DMS153 (cell line): Measurements from ENCODE around the gene BEND4.
"Not testable (repeated sequence)": the region's sequence is repeated elsewhere in the genome, so short reads cannot be mapped to it uniquely, and the experiment has no call there.

ENCODE experiments used
- DNase-seq: peaks from one replicate; lab custom pipeline; 2025; lab: John Stamatoyannopoulos, UW

The BEND4 gene

GRCh38 chr4:42152507-42153504 lies at the start of gene BEND4:
Gene BEND4, minus strand, starts transcription at chr4:42152655. Its CDS starts 512 bp downstream, at chr4:42152143.
- DNase-seq, result no peak

DNA sequence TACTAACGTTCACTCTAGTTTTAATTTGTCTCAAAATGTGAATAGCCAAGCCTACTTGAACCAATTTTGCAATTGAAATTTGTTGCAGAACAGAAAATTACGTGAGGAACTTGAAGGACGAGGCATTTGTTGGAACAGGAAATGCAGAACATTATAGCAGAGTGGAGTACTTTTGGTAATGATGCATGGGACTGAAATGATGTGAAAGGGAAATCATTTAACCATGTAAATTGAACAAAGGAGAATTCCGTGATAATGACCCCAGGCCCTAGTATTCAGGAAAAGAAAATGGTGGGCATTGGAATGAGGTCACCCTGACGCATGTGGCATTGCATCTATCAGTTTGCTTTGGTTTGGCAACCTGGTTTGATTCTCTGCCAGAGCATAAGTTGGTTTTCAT lies 44.9 kb upstream of the BEND4 start:
- DNase-seq, result no peak

DNA sequence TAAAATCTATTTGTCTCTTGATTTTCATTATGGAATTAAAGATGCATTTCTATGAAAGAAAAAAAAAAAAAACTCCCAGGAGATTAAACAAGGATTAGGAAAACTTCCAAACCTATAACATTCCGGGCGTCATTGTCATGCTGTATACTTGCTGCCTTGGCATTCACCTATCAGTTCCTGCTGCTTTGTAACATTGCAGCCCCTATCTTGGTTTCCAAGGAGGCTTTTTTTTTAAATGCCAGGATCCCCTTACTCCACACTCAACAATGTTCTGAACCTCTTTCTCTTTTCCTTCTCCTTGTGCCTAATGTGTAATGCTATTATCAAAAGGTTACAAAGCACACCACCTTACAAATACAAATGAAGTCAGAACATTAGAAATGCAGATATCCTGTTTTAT lies 20.5 kb upstream of the BEND4 start:
- DNase-seq, result no peak

GRCh38 chr4:42172128-42172790 lies 19.8 kb upstream of the BEND4 start:
- no peak for DNase-seq

DNA sequence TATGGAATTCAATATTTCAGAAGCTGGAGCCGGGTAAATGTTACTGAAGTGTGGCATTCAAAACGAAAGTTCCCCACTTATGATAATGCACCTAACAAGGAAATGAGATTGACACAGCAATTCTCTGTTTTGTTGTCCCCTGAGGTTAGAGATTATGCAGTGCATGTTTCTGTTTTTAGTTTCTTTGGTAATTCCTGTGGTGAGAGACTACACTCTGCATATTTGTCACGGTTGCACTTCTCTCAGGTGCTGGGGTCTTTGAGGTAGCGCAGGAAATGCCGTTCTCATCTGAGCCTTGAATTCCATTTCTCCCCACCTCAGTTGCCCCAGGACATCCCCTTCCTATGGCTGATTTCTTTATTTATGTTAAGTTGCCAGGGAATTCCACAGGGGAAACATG lies 15.3 kb upstream of the BEND4 start:
- no peak for DNase-seq

GRCh38 chr4:42166186-42166585 lies 13.7 kb upstream of the BEND4 start:
- DNase-seq, result not testable (repeated sequence)

DNA sequence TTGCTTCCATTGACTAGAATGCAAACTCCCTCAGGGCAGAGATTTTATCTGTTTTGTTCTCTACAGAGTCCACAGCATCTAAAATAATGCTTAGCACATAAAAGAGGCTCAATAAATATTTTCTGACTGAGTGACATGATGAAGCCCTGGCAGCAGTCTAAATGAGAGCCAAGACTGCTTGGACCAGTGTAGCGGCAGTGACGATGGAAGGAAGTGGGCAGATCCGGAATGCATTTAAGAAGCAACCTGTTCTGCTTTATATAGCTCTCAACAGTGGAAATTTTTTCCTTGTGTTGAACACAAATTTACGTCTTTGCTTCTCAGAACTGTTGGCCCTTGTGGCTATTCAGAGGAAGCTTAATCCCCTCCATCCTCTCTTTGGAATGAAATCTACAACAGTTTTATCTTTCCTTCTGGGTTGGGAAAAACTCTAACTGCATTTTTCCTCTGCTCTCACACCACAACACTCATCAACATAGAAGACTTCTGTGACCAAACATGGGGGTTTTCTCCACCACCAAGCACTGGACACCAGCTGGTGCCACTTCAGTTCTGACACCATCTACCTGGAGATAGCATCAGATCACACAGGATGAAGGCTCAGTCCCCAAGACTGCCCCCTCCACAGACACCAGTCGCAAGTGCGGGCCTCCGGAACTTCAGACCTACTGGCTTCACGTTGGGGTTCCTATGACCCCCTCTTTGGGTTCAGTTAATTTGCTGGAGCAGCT lies 7.0 kb upstream of the BEND4 start:
- DNase-seq, result no peak

GRCh38 chr4:42151568-42152506 lies 618 bp downstream of the BEND4 start:
- DNase-seq, result no peak

DNA sequence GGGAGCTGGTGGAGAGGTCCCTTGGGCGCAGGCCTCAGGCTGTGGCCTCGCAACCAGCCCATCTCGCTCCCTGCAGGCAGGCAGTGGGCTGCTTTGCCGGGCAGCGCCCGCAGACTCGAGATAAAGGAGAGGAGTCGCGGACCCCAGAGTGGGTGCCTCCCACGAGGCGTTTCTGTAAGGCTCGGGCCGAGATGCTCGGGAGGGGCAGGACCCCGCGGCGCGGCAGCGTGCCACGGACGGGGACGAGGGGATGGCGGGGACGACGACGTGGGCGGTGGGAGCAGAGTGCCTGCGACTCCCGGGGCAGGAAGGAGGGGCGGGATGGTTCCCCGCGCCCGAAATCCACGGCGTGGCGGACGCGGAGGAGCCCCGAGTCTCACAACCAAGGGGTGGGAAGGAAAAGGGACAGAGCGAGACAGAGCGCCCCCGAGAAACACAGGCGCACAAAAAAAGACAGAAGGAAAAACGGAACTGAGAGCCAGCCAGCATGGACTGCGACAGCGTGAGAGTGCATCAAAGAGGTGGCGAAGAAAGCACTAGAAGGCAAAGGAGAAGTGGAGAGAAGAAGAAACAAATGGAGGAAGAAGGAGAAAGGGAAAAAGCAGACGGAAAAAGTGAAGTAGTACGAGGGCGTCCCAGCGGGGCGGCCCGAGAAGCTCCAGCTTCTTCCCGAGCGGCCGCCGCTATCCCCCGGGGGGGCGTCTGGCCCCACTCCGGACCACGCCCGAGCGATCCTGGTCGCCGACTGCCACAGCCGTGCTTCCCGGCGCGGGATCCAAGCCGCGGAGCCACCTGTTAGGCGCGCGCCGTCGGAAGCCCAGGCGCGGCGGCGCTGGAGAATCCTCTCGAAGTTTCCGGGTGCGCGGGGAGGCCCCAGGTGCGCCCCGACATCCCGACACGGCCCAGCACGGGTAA lies 1.5 kb downstream of the BEND4 start:
- no peak for DNase-seq

DNA sequence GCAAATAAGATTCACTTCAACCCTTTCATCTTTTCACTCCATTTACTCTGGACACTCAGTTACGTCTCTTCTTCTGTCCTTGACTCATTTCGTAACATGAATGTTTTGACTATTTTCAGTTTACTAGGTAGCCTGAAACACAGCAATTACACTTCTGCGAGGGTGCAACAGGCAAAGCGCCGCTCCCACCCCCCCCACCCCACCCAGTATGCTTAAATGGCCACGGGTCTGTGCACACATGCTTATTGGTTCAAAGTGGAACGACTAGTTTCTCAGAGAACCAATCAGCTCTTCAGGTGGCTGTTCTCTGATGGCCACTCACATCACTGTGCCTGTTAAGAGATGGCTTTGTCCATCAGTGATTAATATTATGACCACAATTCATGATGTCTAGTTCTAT lies 3.5 kb downstream of the BEND4 start:
- no peak for DNase-seq

- DNase-seq, result no peak
These were observed 4.0 kb downstream of the BEND4 start for GRCh38 chr4:42148425-42148824.

- DNase-seq, result no peak
These were observed 8.4 kb downstream of the BEND4 start for GRCh38 chr4:42144028-42144427.

DNA sequence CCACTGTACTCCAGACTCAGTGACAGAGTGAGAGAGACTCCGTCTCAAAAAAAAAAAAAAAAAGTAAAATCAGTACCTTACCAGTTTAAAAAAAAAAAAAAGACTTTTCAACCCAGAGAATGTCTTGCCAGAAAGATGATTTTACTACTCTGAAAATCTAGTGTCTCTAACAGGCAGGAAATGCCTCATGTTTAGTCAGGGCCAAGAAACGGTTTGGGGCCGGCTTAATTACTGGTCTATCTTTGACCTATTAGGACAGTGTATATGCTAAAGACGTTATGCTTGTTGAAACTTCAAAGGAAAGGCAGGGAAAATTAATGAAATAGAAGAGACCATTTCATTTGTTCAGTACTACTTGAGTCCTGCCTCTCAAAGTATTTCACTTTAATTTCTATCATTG lies 9.9 kb downstream of the BEND4 start:
- DNase-seq, result no peak

DNA sequence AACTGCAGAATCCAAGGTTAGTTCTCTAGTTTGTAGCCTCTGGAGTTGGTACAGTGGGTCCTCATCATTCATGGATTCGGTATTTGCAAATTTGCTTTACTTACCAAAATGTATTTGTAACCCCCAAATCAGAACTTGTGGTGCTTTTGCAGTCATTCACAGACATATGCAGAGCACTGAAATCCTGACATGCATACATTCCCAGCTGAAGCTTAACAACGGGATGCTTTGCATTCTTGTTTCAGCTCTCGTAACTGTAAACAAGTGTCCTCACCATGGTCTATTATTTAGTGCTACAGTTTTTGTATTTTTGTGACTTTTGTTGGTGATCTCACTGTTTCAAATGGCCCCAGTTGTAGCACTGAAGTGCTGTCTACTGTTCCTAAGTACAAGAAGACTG lies 16.1 kb downstream of the BEND4 start:
- DNase-seq, result no peak

DNA sequence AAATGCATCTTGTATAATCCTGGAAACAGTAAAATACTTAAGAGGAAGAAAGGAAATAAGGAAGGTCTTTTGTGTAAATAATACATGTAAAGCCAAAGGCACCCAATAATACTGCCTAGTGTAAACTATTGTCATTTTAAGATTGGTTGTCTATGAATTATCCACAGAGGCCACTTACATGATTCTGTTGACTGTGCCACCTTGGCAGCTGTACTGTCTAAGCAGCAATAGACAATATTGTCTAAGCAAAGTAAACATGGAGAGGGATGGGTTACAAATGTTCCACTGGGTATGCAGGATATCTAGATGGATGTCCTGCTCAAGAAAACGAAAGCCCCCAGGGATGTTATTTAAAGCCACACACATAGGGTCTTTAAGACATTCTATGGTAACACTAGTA lies 19.4 kb downstream of the BEND4 start:
- no peak for DNase-seq

DNA sequence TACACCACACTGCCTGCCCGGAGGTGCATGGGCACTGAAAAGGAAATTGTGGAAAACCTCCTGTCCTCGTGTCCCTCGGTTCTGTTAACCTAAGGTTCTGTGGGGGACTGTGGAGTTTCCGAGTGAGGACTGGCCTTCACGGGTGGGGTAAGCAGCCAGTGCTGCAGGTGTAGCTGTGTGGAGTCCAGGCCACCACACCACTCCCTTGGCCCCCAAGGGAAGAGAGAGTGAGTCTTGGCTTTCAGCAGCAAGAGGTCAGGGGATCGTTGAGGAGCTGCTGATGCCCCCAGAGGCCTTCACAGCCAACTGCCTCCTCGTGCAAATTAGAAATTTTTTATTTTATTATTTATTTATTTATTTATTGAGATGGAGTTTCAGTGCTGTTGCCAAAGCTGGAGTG lies 20.4 kb downstream of the BEND4 start:
- no peak for DNase-seq

DNA sequence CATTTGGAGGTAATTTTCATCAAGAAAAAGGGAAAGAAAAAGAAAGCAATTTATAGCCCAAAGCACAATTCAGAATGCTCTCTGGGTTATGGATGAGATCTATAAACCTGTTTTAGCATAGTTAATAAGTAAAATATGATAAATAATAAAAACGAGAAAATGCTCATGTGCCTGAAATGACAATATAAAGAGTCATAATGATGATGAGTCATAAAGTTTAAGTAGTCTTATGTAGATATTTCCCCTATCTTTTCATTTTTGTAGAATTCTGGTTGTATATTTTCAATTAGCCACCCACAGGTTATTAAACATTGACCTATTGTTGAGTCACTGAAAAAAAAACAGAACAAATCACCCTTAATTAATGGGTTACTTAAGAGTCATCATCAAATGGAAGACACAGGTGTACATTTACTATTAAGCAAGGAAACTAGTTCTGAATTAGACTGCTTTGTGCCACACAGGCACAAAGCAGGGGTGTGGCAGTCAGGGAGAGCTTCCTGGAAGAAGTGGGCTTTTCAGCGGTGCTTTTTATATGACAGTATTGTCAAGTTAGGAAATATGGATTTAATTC lies 29.3 kb downstream of the BEND4 start:
- no peak for DNase-seq

DNA sequence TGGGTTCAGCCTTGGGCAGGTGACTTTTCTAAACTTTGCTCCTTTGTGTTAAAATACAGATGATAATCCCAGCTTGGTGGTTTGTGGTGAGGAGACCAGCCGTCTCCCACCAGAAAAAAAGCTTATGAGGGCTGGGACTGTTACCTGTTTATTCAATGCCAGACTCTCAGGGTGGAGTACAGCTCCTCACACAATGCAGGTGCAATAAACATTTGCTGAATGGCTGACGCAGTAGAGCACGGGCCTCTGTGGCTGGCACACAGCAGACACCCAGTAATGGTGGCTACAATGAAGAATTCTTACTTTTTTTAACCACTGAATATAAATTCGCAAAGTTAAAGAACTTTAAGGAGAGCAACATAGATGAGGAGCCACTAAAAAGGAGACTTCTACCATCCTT lies 30.2 kb downstream of the BEND4 start:
- no peak for DNase-seq

DNA sequence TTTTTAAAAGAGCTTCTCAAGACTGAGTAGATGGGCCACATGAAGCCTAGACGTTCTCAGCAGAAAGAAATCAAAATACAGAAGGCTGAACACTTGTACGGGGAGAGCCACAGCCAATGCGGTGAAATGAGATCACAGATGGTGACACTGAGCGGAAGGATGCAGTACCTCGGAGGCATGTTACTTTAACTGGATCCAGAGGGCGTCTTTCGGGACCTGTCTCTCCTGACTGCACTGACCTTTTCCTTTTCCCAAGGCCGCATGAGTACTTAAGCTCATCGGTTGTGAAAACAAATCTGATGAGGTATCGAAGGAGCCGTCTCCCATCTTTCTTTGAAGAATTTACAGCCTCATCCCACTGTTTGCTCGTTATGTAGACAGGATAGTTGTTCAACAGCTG lies 32.6 kb downstream of the BEND4 start:
- no peak for DNase-seq

DNA sequence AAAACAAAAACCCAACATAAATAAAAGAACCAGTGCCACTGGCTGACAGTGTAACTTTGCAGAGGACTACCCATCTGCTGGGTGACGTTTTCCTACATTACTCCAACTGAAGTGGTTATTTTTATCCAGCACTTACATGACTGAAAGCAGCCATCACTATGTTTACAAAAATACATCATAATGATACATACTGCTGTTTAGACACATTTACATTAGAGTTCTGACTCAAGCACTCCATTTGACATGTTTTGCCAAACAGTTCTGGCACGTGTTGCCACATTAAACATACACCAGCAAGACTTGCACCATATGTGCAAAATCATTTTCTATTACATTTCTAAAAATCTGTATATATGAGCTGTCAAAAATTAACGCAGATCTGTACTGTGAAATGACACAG lies 39.6 kb downstream of the BEND4 start:
- DNase-seq, result no peak
